ENCODE results near the gene CTNNBL1.

CTNNBL1 gene

GRCh38 chr20:37868851-37869333 is 175.1 kb downstream of the CTNNBL1 start:
- no peak for TF ChIP-seq CTCF (conservative IDR thresholded peaks at IDR 0.05; ENCODE audit: low read depth, low read length)
- no peak for DNase-seq (ENCODE audit: low read depth)

GRCh38 chr20:37869334-37869861 is 175.6 kb downstream of the CTNNBL1 start:
- no peak for TF ChIP-seq CTCF (conservative IDR thresholded peaks at IDR 0.05; ENCODE audit: low read depth, low read length)
- no peak for DNase-seq (ENCODE audit: low read depth)
- no peak overlapping the region for H3K4me3 ChIP-seq (ENCODE audit: low read depth, low read length)

More at GRCh38 chr20:37868851-37869333, 175.1 kb downstream of the CTNNBL1 start:
- no peak overlapping the region for H3K4me3 ChIP-seq (ENCODE audit: low read depth, low read length)

- TF ChIP-seq CTCF (conservative IDR thresholded peaks at IDR 0.05; ENCODE audit: low read depth, low read length) = no peak
- no peak for DNase-seq (ENCODE audit: low read depth)
- H3K4me3 ChIP-seq (ENCODE audit: low read depth, low read length) = no peak overlapping the region
Measured at GRCh38 chr20:37870294-37870693, 176.5 kb downstream of the CTNNBL1 start.

- no peak for TF ChIP-seq CTCF (conservative IDR thresholded peaks at IDR 0.05; ENCODE audit: low read depth, low read length)
- H3K4me3 ChIP-seq (ENCODE audit: low read depth, low read length) = no peak overlapping the region
- no peak for DNase-seq (ENCODE audit: low read depth)
Measured at GRCh38 chr20:37871751-37872150, 177.9 kb downstream of the CTNNBL1 start.

GRCh38 chr20:37872161-37872560 is 178.3 kb downstream of the CTNNBL1 start:
- DNase-seq (ENCODE audit: low read depth) = no peak
- TF ChIP-seq CTCF (conservative IDR thresholded peaks at IDR 0.05; ENCODE audit: low read depth, low read length) = no peak
- no peak overlapping the region for H3K4me3 ChIP-seq (ENCODE audit: low read depth, low read length)

- no peak for DNase-seq (ENCODE audit: low read depth)
- TF ChIP-seq CTCF (conservative IDR thresholded peaks at IDR 0.05; ENCODE audit: low read depth, low read length) = no peak
- no peak overlapping the region for H3K4me3 ChIP-seq (ENCODE audit: low read depth, low read length)
Measured at GRCh38 chr20:37873884-37874283, 180.1 kb downstream of the CTNNBL1 start.

- DNase-seq (ENCODE audit: low read depth) = no peak
- H3K4me3 ChIP-seq (ENCODE audit: low read depth, low read length) = no peak overlapping the region
- TF ChIP-seq CTCF (conservative IDR thresholded peaks at IDR 0.05; ENCODE audit: low read depth, low read length) = no peak
Measured at GRCh38 chr20:37875460-37876175, 181.8 kb downstream of the CTNNBL1 start.

Measured in choroid plexus epithelial cell (primary cell).